ENCODE measurements around the gene CDH23.

- no peak for TF ChIP-seq CTCF (conservative IDR thresholded peaks at IDR 0.05; ENCODE audit: low read length)
- TF ChIP-seq EZH2phosphoT487 (IDR thresholded peaks at IDR 0.05; ENCODE audit: borderline replicate concordance), result no peak
These were observed 165.5 kb downstream of the CDH23 start for GRCh38 chr10:71562181-71562580.

Data from Loucy (cell line).